ENCODE measurements around the gene KREMEN2.

GRCh38 chr16:2929693-2930092 is 34.4 kb upstream of the KREMEN2 start:
- TF ChIP-seq, protein P1, sequence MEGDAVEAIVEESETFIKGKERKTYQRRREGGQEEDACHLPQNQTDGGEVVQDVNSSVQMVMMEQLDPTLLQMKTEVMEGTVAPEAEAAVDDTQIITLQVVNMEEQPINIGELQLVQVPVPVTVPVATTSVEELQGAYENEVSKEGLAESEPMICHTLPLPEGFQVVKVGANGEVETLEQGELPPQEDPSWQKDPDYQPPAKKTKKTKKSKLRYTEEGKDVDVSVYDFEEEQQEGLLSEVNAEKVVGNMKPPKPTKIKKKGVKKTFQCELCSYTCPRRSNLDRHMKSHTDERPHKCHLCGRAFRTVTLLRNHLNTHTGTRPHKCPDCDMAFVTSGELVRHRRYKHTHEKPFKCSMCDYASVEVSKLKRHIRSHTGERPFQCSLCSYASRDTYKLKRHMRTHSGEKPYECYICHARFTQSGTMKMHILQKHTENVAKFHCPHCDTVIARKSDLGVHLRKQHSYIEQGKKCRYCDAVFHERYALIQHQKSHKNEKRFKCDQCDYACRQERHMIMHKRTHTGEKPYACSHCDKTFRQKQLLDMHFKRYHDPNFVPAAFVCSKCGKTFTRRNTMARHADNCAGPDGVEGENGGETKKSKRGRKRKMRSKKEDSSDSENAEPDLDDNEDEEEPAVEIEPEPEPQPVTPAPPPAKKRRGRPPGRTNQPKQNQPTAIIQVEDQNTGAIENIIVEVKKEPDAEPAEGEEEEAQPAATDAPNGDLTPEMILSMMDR (IDR thresholded peaks at IDR 0.05; ENCODE audit: low read depth, low read length, missing input control): no peak
- TF ChIP-seq JUND (IDR thresholded peaks at IDR 0.05) (no peak), ATF3 (IDR thresholded peaks at IDR 0.05) (no peak), RAD21 (IDR thresholded peaks at IDR 0.05) (no peak)
